HepG2 (cell line): ENCODE data around the gene GON4L. TPM values are rescaled to one million over a fixed set of nuclear protein-coding genes. Genes with fewer than 3 reads are reported as not detected.

ENCODE experiments used
- ATAC-seq: fragments of 200-7000 bp; cut with Tn5 transposase; 3 replicates; pipeline ENCODE4 v1.9.1; 2020; ENCODE audit warnings: mild to moderate bottlenecking, moderate library complexity
- BruUV-seq: library from RNA; stranded (reverse); fragments of 400-500 nt; replicated peaks from 2 replicates; lab custom pipeline; 2021; lab: Mats Ljungman, UMichigan
- CTCF ChIA-PET: fragments of 300-600 bp; formaldehyde crosslinking; extraction: SDS; loops from one replicate; lab custom pipeline; 2021; ENCODE audit warnings: low total read pairs, inconsistent platforms, low intra/inter-chr PET ratio; lab: Yijun Ruan, JAX
- POLR2A ChIA-PET: fragments of 350-600 bp; sonication (Branson Sonifier 250); formaldehyde crosslinking; loops from one replicate; lab custom pipeline; 2020; ENCODE audit warnings: antibody characterized with exemption, inconsistent platforms; lab: Yijun Ruan, JAX
- DNase-seq: peaks from one replicate; pipeline ENCODE4 v3.0.0-alpha.2; 2015; ENCODE audit warnings: low spot score
- FAIRE-seq: peaks from 3 replicates; lab custom pipeline; 2011; peaks lifted over from hg19 to GRCh38; lab: Jason Lieb, UNC
- H2AFZ ChIP-seq: one replicate; pipeline ENCODE4 v1.6.1; 2011; ENCODE audit warnings: low read length, inconsistent platforms
- H3K27ac ChIP-seq: fragments of 300-600 bp; 3 replicates; pipeline ENCODE4 v1.8.0; 2011; ENCODE audit warnings: mixed run types, mild to moderate bottlenecking, mixed read lengths, low read length, inconsistent platforms; ENCODE audit not compliant: insufficient read depth; ENCODE audit errors: extremely low read length
- H3K27me3 ChIP-seq, 2 experiments: fragments of 200-600 bp in 1 of 2; 2 replicates in 1 of 2; 3 replicates in 1 of 2; pipeline versions ENCODE4 v1.6.0 to v1.8.0; 2011; ENCODE audit warnings: low read length in 2 of 2, mild to moderate bottlenecking in 2 of 2, moderate library complexity in 2 of 2, inconsistent platforms in 1 of 2; ENCODE audit not compliant: insufficient read depth in 2 of 2, control insufficient read depth in 1 of 2
- H3K36me3 ChIP-seq, 2 experiments: fragments of 200-600 bp in 1 of 2; replicated peaks in 1 of 2; 2 replicates in 1 of 2; 3 replicates in 1 of 2; pipeline versions ENCODE4 v1.5.1 to v1.8.0; 2011; ENCODE audit warnings: low read length in 2 of 2, inconsistent platforms in 1 of 2; ENCODE audit not compliant: insufficient read depth in 2 of 2, control insufficient read depth in 1 of 2
- H3K4me1 ChIP-seq: 2 replicates; pipeline ENCODE4 v1.5.1; 2012; ENCODE audit warnings: low read length, inconsistent platforms; ENCODE audit not compliant: insufficient read depth
- H3K4me2 ChIP-seq: 2 replicates; pipeline ENCODE4 v1.6.0; 2011; ENCODE audit warnings: low read depth, low read length, inconsistent platforms
- H3K4me3 ChIP-seq, 3 experiments: fragments of 200-600 bp in 1 of 3; sonication (generic), shearing (Covaris generic) in 1 of 3; replicated peaks in 1 of 3; 2 replicates each; pipeline ENCODE4 v1.5.1; 2011 to 2016; ENCODE audit warnings: low read length in 3 of 3, inconsistent platforms in 2 of 3, low read depth in 2 of 3, mild to moderate bottlenecking in 2 of 3, control low read depth in 1 of 3, mixed read lengths in 1 of 3; ENCODE audit not compliant: insufficient read depth in 1 of 3
- H3K79me2 ChIP-seq: one replicate; pipeline ENCODE4 v1.6.1; 2011; ENCODE audit warnings: low read length, inconsistent platforms; ENCODE audit not compliant: insufficient read depth
- H3K9ac ChIP-seq: 2 replicates; pipeline ENCODE4 v1.6.0; 2011; ENCODE audit warnings: mild to moderate bottlenecking, low read depth, low read length, inconsistent platforms; ENCODE audit not compliant: insufficient read depth
- H3K9me3 ChIP-seq: 2 replicates; pipeline ENCODE4 v1.5.1; 2012; ENCODE audit warnings: mild to moderate bottlenecking, low read length
- H4K20me1 ChIP-seq: 2 replicates; pipeline ENCODE4 v1.6.0; 2011; ENCODE audit warnings: inconsistent platforms, mild to moderate bottlenecking, low read length, moderate library complexity; ENCODE audit not compliant: insufficient read depth
- ADNP ChIP-seq: sonication (generic); formaldehyde crosslinking; IDR thresholded peaks from 2 replicates; pipeline ENCODE4 v1.4.0; 2020; ENCODE audit warnings: missing genetic modification reagents
- AHR ChIP-seq: IDR thresholded peaks from 2 replicates; pipeline ENCODE4 v1.6.1; 2018; ENCODE audit warnings: missing genetic modification reagents, missing compliant biosample characterization
- DDIT3 ChIP-seq: sonication (generic); formaldehyde crosslinking; IDR thresholded peaks from 2 replicates; pipeline ENCODE4 v1.4.0; 2020; ENCODE audit warnings: mild to moderate bottlenecking, missing genetic modification reagents
- EED ChIP-seq: sonication (generic); formaldehyde crosslinking; IDR thresholded peaks from 2 replicates; pipeline ENCODE4 v1.5.0; 2020; ENCODE audit warnings: mild to moderate bottlenecking, missing genetic modification reagents
- MTF2 ChIP-seq: sonication (generic); formaldehyde crosslinking; IDR thresholded peaks from 2 replicates; pipeline ENCODE4 v1.5.0; 2020; ENCODE audit warnings: missing genetic modification reagents, borderline replicate concordance
- NFATC3 ChIP-seq: sonication (generic); formaldehyde crosslinking; IDR thresholded peaks from 2 replicates; pipeline ENCODE4 v1.5.1; 2020; ENCODE audit warnings: mild to moderate bottlenecking, missing genetic modification reagents
- ZBTB40 ChIP-seq, 2 experiments: fragments of 450-650 bp in 1 of 2; sonication (generic) in 1 of 2; formaldehyde crosslinking in 1 of 2; IDR thresholded peaks; 2 replicates each; pipeline versions ENCODE4 v1.6.1 to v1.8.0; 2016 to 2022; ENCODE audit warnings: antibody characterized with exemption in 1 of 2, mild to moderate bottlenecking in 1 of 2, missing genetic modification reagents in 1 of 2
- ZNF138 ChIP-seq: sonication (generic); formaldehyde crosslinking; IDR thresholded peaks from 2 replicates; pipeline ENCODE4 v1.5.0; 2020; ENCODE audit warnings: mild to moderate bottlenecking, low read depth, missing genetic modification reagents
- WGBS: methylation state at CpG from one replicate; pipeline ENCODE4 v1.1.6; 2017; ENCODE audit warnings: low lambda C conversion rate; 5-methylcytosine and 5-hydroxymethylcytosine counted together
- in situ Hi-C: cut with HindIII; loops from 2 replicates; pipeline ENCODE4 v1.10.0; 2017; ENCODE audit warnings: low pct_unique_long_range_greater_than_20kb; ENCODE audit not compliant: extremely low pct_ligation_motif_present
- intact Hi-C: fragments of 100-400 bp; cut with micrococcal nuclease; formaldehyde crosslinking; loops from one replicate; pipeline ENCODE4 v1.10.0; 2022; ENCODE audit not compliant: unreplicated experiment
- polyA plus RNA-seq, 8 experiments: library from polyadenylated mRNA; depleted of rRNA in 3 of 8; stranded (reverse) in 7 of 8; unstranded in 1 of 8; fragments of >200 nt; fragmentation: Illumina TruSeq in 4 of 8; extraction: Trizol in 4 of 8; gene quantifications; 2 replicates each; pipeline versions ENCODE4 v1.2.1 to v1.2.3, GENCODE V29; 2011 to 2016; ENCODE audit warnings: low read depth in 4 of 8, missing spikeins in 1 of 8, mixed read lengths in 1 of 8; ENCODE audit not compliant: insufficient read depth in 1 of 8
- total RNA-seq, 5 experiments: library from RNA; depleted of rRNA; stranded (reverse); fragments of >200 nt; fragmentation: Illumina TruSeq; extraction: Trizol; gene quantifications; 2 replicates each; pipeline ENCODE4 v1.2.3, GENCODE V29; 2016; ENCODE audit warnings: low read depth in 1 of 5

Gene GON4L
- total and polyA plus RNA-seq, 2 of the 13 experiments (the other 11 are each of a cell fraction or from before 2014, with no cell fraction given): 14.6 to 19.6 TPM

DNA sequence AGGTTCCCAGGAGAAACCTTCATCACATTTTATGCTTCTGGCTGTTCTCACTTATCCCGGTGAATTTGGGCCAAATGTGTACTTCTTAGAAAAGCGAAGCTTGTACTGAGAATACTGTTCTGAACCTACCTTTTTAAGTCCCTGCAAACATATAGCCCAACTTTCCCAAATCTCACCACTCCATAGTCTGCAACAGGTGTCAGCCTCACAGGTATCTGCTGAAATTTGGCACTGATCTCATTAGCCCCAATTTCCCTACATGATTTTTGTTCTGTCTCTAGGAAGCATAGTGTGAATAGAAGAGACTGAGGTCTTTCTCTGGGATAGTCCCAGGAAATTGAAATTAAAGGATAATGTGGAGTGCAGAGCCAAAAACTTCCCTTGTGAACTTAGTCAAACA is 42.7 kb upstream of the GON4L start:
- Histone ChIP-seq H3K9me3 (no peaks in the 10 kb centered on the region), H3K4me3 (no peak overlapping the region), H4K20me1 (no peaks in the 10 kb centered on the region), H3K4me2 (no peak overlapping the region), H3K79me2 (no peaks in the 10 kb centered on the region), H3K9ac (no peak overlapping the region), H2AFZ (no peak overlapping the region), H3K4me1 (no peaks in the 10 kb centered on the region), H3K27me3 (no peaks in the 10 kb centered on the region), H3K27ac (no peak overlapping the region), H3K36me3 (peaks cover 13 to 36% of the 10 kb centered on the region in 2 experiments)
- intact Hi-C loops (loop anchor here (10.0 kb wide), 1 partner anchor 1515 kb away; no protein-coding TSS in a partner anchor), in situ Hi-C loops (no loop called here)
- POLR2A ChIA-PET: no interaction called here
- TF ChIP-seq EED (CRISPR knock-in tag) (no peak), MTF2 (CRISPR knock-in tag) (no peak), ZNF138 (no peak), ADNP (no peak), DDIT3 (CRISPR knock-in tag) (no peak), NFATC3 (no peak), AHR (no peak), ZBTB40 (IDR thresholded peaks at IDR 0.05) (no peak), ZBTB40 (CRISPR knock-in tag; IDR thresholded peaks at IDR 0.05) (no peak)
- FAIRE-seq (no peak), DNase-seq (no peak), ATAC-seq (no peak)
- CTCF ChIA-PET: no interaction called here
- WGBS: 95% methylated on average over 2 of the region's 2 CpGs
- BruUV-seq: no TSS peak
